Measurements from ENCODE around the gene LYVE1.
A peak's percentile ranks its signal among the peaks of the same experiment; 100 is the strongest.

LYVE1 gene

GRCh38 chr11:10551845-10552352 is 16.6 kb downstream of the LYVE1 start:
- no peak for DNase-seq

DNA sequence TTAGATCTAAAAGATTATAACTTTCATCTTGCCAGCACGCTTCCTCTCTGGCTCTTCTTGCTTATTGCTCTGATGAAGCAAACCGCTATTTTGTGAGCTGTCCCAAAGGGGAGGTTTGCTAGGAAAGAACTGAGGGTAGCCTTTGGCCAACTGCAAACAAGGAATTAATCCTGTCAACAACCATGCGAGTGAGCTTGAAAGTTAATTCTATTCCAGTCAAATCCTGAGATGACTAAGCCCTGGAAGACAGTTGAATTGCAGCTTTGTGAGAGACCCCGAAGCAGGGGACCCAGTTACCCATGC is 17.2 kb downstream of the LYVE1 start:
- DNase-seq: no peak

- DNase-seq: no peak
Measured at GRCh38 chr11:10550503-10551289, 17.8 kb downstream of the LYVE1 start.

DNA sequence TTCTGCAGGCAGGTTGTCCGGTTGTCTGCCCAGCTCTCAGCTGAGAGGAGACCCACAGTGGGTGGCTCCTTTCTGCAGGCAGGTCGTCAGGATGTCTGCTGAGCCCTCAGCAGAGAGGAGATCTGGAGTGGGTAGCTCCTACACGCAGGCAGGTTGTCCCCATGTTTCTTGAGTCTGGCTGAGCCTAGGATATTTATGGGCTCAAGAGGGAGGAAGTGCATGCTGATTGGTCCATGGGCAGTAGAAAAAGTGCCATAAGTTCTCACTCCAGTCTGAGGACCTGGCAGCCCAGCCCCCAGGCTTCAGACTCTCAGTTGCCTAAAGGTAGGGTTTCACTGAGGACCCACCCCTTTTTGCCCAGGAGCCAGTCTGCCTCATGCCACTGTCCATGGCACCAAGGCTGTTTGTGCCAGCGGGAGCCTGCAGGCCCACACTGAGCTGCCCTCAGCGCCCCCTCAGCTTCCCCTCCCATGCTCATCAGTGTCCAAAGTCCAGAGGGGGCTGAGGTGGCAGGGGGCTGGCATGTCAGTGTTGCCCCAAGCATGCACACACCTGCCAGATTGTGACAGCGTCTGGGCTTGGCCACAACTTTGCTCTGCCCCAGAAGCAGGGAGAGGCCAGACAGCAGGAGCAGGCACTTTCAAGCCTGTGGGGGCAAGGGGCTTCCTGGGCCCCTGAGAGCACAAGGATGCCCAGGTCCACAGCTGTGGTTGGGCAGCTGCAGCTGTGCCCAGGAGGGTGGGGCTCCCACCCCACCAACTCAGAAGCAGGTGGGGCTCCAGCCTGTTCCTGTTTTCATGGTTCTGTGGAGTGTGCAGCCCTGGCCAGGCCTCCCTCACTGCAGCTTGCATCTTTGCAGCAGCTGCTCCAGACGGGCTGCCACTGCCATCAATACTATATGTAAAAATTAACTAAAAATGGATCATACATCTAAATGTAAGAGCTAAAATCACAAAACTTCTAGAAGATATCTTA is 23.7 kb downstream of the LYVE1 start:
- no peak for DNase-seq

GRCh38 chr11:10543782-10544181 is 24.7 kb downstream of the LYVE1 start:
- DNase-seq: no peak

GRCh38 chr11:10542776-10543175 is 25.7 kb downstream of the LYVE1 start:
- DNase-seq: no peak

DNA sequence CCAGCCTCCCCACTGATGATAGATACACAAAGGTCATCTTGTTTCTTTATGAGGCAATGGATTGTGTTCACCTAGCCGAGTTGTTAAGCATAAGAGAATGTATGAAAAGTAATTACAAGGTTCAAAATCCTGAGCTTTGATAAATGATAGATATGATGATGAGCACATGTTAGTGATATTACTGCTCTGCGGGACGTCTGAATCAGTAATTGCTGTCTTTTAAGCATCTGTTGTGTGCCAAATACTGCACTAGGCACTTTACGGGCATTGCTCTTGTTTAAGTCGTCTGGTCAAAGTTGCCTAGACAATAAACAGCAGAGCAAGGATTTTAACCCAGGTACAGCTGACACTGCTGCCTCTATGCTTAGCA is 26.9 kb downstream of the LYVE1 start:
- no peak for DNase-seq

DNA sequence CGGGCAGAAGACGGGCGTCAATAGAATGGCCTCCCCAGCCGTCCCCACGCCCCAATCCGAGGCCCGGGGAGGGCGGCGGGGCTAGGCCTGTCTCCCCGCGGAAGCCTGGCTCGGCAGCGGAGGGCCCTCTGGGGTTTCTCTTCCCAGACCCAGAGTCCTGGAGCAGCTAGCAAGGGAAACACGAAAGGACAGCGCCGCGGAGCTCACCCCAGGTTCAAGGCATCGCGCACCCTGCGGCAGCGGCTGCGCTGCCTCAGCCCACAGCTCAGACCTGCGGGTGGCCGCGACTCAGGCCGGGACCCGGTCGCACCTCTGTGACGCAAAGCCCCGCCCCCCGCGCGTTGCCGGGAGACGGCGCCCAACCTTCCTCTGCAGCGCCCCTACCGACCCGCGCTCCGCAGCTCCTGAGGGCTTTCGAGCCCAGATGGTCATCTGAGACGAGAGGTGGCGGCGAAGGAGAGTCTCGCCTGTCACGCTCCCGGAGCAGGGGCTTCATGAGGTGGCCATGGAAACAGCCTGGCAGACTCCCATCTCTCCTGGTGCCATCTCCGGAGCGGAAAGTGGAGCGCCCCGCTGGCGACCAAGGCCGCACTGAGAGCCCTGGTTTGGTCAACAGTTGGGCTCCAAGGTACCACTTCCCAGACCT is 27.4 kb downstream of the LYVE1 start, which contains the start of gene RNF141:
Gene RNF141 (minus strand): TSS at position 273 of the 646 bp plus-strand sequence. CDS start 7,029 bp downstream, outside the sequence.
- DNase-seq: peak; percentile 97 to 98

DNA sequence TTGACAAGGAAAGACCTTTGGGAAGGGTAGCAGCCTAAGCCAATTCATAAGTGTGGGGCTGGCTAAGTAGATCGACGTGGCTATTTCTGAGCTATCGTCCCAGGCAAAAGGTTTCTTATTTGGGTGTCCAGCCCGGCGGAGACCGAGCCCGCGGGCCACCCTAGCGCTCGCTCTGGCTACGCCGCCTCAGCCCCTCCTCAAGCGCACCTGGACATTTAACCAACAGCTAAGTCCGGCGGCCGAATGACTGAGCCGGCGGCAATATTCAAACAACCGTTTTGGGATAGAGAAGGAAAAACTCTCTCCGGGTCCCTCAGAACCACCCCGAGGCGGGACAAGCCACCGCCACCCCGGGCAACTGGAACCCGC is 27.9 kb downstream of the LYVE1 start:
- DNase-seq: no peak

- DNase-seq: no peak
Measured at GRCh38 chr11:10539339-10539738, 29.1 kb downstream of the LYVE1 start.

- DNase-seq: no peak
Measured at GRCh38 chr11:10538924-10539323, 29.5 kb downstream of the LYVE1 start.

DNA sequence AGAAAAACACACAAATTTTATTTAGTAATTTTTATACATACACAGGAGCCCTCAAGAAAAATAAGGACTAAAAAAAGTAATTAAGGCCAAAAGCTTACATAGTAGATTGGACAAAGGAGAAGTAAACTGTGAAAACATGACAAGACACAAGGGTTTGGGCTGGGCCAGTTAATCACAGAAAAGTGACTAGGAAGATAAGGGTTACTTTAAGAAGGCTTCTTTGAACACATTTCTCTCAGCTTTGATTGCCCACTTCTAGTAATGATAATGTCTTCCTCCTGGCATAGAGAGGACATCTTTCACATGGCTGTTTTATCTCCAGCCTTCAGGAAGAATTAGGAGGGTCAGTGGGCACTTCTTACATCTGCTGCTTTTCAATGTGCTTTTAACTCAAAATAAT is 30.9 kb downstream of the LYVE1 start:
- no peak for DNase-seq

DNA sequence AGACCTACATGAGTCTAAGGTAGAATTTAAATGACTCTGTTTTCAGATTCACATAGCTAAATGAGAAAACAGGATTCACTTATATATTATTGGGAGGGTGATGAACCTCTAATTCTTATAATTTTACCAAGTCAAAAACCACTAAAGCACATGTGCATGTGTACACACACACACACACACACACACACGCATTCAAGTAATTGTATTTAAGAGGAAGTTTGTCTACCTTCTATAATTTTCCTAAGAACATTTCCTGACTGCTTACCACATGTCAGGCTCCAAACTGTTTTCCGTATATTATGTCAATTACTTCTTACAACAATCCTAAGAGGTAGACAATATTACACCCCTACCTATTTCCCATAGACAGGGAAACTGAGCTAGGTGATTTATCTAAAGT is 34.1 kb downstream of the LYVE1 start:
- no peak for DNase-seq

DNA sequence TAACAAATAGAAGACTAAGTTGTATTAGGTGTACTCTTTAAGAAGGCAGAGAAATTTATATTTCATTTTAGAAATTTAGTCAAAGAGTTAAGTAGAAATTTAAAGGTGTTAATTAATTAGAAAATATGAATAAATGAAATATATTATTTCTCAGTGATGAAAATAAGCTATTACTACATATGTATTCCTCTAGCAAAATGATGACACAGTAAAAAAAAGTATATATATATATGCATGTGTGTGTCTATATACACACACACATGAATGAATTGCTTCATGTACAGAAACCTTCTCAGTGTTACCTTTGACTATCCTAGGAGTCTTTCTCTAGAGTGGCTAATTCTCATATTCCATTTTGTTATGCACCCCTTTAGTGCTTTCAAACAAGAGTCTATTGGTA is 35.1 kb downstream of the LYVE1 start:
- no peak for DNase-seq

GRCh38 chr11:10532526-10532925 is 35.9 kb downstream of the LYVE1 start:
- DNase-seq: no peak

DNA sequence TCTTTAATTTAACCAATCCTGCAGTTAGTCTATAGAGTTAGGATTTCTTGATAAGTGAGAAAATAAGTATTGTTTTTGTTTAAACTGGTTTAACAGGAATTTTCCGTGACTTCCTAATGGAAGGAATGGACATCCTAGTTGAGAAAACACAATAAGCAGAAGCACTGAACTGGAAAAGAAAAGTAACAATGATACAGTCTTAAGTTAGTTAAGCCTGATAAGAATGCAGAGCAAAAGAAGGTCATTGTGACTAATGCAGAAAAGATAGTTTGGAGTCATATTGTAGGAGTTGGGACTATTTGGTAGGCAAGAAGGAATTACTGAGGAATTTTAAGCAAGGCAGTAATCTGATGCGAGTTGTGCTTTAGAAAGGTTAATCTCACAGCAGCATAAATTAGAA is 39.2 kb downstream of the LYVE1 start:
- DNase-seq: no peak

- DNase-seq: no peak
Measured at GRCh38 chr11:10528121-10528520, 40.3 kb downstream of the LYVE1 start.

DNA sequence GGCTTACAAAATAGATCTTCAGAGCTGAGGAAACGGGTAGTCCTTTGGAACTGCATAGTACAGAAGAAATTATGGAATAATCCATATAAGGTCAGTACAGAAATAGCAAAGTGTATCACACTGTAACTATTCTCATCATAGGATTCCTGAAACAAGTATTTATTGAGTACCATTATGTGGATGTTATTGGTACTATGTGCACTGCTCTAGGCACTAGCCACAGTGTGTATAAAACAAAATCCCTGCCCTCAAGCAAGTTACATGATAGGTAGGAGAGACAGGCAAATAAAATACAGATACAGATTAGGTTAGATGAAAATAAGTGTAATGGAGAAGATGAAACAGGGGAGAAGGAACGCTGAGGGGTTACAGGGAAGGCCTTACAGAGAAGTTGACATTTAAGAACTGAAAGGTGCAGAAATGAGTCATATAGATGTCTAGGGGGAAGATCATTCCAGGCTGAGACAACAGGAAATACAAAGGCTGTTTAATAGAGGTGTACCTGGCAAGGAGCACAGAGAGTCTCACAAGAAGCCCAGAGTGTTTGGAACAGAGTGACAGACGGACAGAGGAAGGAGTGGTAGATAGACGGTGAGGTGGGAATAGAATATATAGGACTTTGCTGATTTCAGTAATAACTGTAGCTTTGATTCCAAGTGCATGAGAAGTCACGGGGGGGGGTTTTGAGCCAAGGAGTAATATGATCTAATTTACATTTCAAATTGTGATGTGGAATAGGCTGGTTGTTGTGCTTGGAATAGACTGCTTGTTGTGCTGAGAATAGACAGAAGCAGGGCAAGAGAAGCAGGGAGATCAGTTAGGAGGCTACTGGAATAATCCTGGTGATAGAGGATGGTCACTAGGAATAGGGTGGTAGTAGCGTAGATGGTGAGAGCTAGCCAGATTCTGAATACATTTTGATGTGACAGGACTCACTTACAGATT is 41.2 kb downstream of the LYVE1 start:
- no peak for DNase-seq

DNA sequence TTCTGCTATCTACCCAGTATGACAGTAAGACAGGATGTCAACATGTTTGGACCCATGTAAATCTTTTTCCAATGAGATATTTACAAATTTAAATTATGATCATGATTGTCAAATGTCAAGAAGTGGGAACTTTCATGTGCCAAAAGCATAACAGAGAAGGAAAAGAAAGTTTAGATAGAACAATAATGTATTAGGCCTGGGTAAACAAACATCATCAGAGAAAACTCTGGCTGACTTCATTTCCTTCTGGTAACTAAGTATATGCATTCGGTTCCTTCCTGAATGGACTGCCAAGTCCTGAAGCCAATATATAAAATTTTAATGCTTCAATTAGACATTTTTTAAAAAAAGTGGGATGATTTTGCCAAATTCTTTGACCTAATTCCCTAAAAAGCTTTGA is 44.0 kb downstream of the LYVE1 start:
- DNase-seq: no peak

GRCh38 chr11:10522921-10523320 is 45.5 kb downstream of the LYVE1 start:
- no peak for DNase-seq

- DNase-seq: no peak
Measured at GRCh38 chr11:10522276-10522675, 46.2 kb downstream of the LYVE1 start.

DNA sequence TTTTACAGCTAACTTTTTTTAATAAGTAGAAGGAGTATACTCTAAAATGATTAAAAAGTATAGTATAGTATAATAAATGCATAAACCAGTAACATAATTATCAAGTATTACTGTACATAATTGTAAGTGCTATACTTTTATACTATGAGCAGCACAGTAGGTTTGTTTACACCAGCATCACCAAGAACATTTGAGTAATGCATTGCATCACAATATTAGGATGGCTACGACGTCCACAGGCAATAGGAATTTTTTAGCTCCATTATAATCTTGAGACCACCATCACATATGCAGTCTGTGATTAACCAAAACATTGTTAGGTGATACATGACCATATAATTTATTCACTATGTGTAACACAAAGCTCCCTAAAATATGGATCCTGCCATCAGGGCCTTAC is 47.9 kb downstream of the LYVE1 start:
- DNase-seq: no peak
